ENCODE results near the gene ADGRF5.

ADGRF5 gene

DNA sequence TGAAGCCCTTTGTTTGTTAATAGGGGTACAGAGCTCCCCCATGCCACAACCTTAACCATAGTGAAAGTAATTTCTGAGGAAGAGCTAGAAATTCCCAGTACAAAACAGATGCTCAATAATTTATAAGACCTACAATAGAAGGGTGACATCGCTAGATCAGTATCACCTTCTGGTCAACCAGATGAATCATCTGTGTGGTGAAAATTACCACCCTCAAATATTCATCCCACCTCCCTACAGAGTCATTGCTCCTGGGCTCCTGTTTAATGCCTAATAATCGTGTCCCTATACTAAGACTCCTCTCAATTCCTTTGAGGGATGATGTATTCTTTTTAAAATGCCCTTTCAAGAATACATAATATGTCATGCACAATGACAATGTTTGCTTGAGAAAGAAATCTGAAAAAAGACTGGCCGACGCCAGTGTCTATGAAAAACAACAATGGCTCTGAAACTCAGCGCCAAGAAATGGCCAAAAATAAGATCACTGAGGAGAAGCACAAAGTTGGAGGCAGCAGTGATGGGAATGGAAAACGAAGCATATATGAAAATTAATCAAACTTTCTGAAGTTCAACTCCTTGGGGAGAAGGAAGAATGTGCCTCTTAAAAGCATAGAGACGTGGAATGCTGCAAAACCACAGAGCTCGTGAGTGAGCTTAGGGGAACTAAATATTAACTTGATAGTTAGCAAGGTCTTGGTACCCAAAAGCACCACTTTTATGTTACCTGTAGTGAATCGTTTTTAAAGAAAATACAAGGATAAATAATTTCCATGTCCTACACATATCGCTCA is 11.0 kb upstream of the ADGRF5 start:
- no peak for DNase-seq (ENCODE audit: low read depth)
- H3K4me3 ChIP-seq (ENCODE audit: low read depth, low read length) = no peak overlapping the region
- TF ChIP-seq, protein P1, sequence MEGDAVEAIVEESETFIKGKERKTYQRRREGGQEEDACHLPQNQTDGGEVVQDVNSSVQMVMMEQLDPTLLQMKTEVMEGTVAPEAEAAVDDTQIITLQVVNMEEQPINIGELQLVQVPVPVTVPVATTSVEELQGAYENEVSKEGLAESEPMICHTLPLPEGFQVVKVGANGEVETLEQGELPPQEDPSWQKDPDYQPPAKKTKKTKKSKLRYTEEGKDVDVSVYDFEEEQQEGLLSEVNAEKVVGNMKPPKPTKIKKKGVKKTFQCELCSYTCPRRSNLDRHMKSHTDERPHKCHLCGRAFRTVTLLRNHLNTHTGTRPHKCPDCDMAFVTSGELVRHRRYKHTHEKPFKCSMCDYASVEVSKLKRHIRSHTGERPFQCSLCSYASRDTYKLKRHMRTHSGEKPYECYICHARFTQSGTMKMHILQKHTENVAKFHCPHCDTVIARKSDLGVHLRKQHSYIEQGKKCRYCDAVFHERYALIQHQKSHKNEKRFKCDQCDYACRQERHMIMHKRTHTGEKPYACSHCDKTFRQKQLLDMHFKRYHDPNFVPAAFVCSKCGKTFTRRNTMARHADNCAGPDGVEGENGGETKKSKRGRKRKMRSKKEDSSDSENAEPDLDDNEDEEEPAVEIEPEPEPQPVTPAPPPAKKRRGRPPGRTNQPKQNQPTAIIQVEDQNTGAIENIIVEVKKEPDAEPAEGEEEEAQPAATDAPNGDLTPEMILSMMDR (IDR thresholded peaks at IDR 0.05; ENCODE audit: insufficient read depth, low read depth, low read length, missing control alignments) = no peak

DNA sequence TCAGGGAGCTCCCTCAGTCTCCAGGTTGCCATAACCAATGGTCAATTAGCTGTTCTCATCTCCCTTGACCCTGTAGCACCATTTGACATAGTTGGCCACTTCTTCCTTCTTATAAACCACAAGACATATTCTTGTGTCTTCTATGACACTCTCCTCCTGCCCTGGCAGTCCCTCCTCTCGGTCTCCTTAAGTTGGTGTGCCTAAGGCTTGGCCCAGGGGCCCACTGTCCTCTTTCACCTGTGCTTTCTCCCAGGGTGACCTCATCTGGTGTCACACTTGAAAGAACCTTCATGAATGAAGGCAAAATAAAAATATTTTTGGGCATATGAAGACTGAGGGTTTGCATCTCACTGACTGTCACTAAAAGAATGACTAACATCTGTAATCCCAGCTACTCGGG is 9.7 kb upstream of the ADGRF5 start:
- TF ChIP-seq, protein P1 (IDR thresholded peaks at IDR 0.05; ENCODE audit: insufficient read depth, low read depth, low read length, missing control alignments) = no peak
- DNase-seq (ENCODE audit: low read depth) = no peak
- H3K4me3 ChIP-seq (ENCODE audit: low read depth, low read length) = no peak overlapping the region

DNA sequence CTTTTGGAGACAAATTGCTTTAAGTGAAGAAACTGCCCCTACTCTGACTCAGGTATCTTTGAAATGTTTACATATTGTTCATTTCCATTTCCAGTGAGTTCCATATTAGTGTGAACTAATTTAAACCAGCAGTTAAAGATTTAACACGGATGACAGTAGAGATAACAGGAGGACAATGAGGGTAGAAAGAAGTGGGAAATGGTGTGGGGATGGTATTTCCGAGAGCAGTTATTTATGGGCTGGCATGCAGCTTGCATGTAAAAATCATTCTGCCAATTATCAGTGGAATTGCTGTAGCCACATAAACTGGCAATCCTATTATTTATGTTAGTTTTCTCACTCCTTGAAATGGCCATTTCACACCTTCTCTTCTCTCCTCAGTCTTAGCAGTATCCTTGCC is 8.6 kb upstream of the ADGRF5 start:
- H3K4me3 ChIP-seq (ENCODE audit: low read depth, low read length) = no peak overlapping the region
- TF ChIP-seq, protein P1 (IDR thresholded peaks at IDR 0.05; ENCODE audit: insufficient read depth, low read depth, low read length, missing control alignments) = no peak

DNA sequence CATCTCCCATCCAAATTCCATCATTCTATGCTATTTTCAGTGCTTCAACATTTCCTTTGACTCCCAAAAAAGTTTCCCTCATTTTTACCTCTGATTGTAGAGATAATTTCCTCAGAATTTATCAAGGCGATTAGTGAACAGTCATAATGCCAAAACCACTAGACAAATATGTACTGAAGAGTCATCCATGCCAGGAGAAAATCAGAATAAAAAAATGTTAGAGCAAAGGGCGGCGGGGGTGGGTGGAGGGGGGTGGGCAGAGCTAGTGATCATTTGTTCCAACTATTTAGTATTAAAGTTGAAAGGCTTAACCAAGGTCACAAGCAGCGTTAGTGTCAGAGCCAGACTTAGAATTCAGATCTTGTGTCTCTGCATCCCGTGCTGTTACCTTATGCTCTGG is 5.3 kb upstream of the ADGRF5 start:
- TF ChIP-seq, protein P1 (IDR thresholded peaks at IDR 0.05; ENCODE audit: insufficient read depth, low read depth, low read length, missing control alignments) = no peak
- H3K4me3 ChIP-seq (ENCODE audit: low read depth, low read length) = no peak overlapping the region
- DNase-seq (ENCODE audit: low read depth) = no peak

More for the DNA sequence above, 8.6 kb upstream of the ADGRF5 start:
- no peak for DNase-seq (ENCODE audit: low read depth)

DNA sequence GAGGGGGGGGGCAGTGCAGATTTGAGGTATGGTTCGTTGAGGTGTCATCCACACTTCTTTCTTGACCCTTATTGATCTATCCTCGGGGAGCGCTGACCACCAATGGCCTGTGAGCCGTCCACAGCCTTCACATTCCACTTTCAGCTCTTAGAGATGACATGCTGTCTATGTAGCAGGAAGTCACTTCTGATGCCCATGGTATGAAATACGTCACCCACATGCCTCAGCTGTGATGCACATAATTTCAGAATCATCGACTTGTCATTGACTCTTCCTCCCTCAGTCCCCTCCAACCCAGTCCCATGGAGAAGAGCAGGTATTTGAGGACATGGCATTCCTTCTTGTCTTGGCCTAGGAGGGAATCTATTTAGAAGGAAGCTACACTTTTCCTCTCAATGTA is 4.7 kb upstream of the ADGRF5 start:
- H3K4me3 ChIP-seq (ENCODE audit: low read depth, low read length) = no peak overlapping the region
- DNase-seq (ENCODE audit: low read depth) = no peak
- TF ChIP-seq, protein P1 (IDR thresholded peaks at IDR 0.05; ENCODE audit: insufficient read depth, low read depth, low read length, missing control alignments) = no peak

DNA sequence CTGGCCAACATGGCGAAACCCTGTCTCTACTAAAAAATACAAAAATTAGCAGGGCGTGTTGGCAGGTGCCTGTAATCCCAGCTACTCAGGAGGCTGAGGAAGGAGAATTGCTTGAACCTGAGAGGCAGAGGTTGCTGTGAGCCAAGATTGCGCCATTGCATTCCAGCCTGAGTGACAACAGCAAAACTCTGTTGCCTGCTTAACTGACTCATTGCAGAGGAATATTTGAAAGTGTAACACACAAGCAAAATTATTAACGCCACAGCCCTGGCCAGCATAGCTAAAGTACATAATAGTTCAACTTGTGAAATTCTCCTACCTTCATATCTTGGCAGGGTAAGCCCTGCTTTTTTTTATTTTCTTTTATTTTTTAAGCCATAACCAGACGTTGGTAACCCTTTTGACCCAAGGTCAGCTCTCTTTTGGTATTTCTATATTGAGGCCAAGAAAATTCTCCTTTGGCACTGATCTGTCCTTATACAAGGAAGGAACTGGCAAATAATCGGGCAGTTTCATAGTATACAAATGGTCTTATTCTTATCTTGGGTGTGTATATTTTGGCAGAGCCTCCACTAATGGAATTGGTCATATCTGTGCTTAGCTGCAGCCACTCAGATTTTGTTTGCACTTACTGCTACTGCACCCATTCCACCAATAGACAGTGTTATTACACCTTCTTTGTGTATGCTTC is 4.0 kb upstream of the ADGRF5 start:
- DNase-seq (ENCODE audit: low read depth) = no peak
- TF ChIP-seq, protein P1 (IDR thresholded peaks at IDR 0.05; ENCODE audit: insufficient read depth, low read depth, low read length, missing control alignments) = no peak
- no peak overlapping the region for H3K4me3 ChIP-seq (ENCODE audit: low read depth, low read length)
